Measurements from ENCODE around the gene ADIPOQ.

ADIPOQ gene

DNA sequence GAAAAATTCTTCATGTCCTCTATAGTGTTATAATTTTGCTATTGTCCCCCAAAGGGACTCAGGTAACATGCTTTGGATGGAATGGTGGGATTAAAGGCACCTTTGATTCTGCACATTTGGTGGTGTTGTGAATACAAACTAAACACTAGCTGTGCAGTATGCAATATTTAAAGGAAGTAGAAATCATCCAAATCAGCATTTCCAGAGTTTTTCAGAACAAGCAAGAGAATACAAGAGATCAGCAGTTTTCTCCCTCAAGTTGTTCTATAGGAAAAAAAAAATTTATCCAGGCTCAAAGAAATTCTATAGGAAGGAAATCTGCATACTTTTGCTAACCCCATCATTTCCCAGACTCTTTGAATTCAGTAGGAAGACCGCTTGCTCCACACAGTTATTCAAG, 10.2 kb upstream of the ADIPOQ start:
- no peak overlapping the region for H3K4me3 ChIP-seq (ENCODE audit: low read depth, low read length)
- TF ChIP-seq, protein P1, sequence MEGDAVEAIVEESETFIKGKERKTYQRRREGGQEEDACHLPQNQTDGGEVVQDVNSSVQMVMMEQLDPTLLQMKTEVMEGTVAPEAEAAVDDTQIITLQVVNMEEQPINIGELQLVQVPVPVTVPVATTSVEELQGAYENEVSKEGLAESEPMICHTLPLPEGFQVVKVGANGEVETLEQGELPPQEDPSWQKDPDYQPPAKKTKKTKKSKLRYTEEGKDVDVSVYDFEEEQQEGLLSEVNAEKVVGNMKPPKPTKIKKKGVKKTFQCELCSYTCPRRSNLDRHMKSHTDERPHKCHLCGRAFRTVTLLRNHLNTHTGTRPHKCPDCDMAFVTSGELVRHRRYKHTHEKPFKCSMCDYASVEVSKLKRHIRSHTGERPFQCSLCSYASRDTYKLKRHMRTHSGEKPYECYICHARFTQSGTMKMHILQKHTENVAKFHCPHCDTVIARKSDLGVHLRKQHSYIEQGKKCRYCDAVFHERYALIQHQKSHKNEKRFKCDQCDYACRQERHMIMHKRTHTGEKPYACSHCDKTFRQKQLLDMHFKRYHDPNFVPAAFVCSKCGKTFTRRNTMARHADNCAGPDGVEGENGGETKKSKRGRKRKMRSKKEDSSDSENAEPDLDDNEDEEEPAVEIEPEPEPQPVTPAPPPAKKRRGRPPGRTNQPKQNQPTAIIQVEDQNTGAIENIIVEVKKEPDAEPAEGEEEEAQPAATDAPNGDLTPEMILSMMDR (IDR thresholded peaks at IDR 0.05) = no peak
- no peaks in the 10 kb centered on the region for H3K27me3 ChIP-seq (ENCODE audit: control insufficient read depth, insufficient read depth, low read length)
- no peaks in the 10 kb centered on the region for H3K79me2 ChIP-seq
- H3K4me1 ChIP-seq = no peaks in the 10 kb centered on the region
- H3K36me3 ChIP-seq (ENCODE audit: control insufficient read depth, insufficient read depth, low read length) = no peaks in the 10 kb centered on the region
- H3K9ac ChIP-seq = no peak overlapping the region
- no peak overlapping the region for H3K4me2 ChIP-seq (ENCODE audit: low read length)
- no peak overlapping the region for H2AFZ ChIP-seq
- H3K9me3 ChIP-seq (ENCODE audit: control insufficient read depth, low read length) = no peaks in the 10 kb centered on the region
- no peak overlapping the region for H3K27ac ChIP-seq

DNA sequence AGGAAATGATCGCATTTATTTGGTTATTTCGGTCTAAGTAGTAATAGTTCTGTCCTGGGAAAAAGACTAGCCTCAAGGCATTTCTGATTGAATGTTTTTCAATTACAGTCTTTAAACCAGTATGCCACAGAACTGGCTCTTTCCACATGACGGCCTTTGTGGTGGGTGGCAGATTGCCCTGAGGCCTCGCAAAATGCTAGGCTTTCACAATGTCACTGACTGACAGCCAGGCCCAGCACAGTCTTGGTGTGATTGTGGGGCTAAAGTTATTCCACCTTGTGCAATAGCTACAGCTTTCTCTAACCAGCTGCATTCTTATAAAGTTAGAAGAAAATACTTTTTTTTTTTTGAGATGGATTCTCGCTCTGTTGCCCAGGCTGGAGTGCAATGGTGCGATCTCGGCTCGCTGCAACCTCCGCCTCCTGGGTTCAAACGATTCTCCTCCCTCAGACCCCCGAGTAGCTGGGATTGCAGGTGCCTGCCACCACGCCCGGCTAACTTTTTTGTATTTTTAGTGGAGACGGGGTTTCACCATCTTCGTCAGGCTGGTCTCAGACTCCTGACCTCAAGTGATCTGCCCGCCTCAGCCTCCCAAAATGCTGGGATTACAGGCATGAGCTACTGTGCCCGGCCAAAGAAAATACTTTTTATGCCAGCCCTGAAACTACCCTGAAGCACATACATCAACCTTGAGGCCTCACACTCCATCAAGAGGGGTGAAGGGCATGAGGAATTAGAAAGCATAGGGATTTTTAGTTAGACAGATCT, 2.5 kb upstream of the ADIPOQ start:
- Histone ChIP-seq H3K4me3 (ENCODE audit: low read depth, low read length) (no peak overlapping the region), H3K27ac (no peak overlapping the region), H3K79me2 (no peaks in the 10 kb centered on the region)

DNA sequence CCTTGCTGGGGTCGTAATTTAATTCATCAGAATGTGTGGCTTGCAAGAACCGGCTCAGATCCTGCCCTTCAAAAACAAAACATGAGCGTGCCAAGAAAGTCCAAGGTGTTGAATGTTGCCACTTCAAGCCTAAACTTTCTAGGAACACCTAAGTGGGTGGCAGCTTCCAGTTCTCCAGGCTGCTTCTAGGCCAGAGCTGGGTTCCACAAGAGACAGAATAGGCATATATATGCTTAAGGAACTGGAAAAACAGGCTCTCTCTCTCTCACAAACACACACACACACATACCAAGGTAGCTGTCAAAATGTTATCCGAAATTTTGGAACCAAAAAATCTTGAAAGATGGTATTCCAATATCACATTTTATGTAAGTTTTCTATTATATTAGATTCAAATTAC, 890 bp upstream of the ADIPOQ start:
- Histone ChIP-seq H3K4me3 (ENCODE audit: low read depth, low read length) (no peak overlapping the region), H3K9me3 (ENCODE audit: control insufficient read depth, low read length) (no peaks in the 10 kb centered on the region), H3K36me3 (ENCODE audit: control insufficient read depth, insufficient read depth, low read length) (no peaks in the 10 kb centered on the region), H3K27me3 (ENCODE audit: control insufficient read depth, insufficient read depth, low read length) (no peaks in the 10 kb centered on the region), H3K79me2 (no peaks in the 10 kb centered on the region), H2AFZ (no peak overlapping the region), H3K4me2 (ENCODE audit: low read length) (no peak overlapping the region), H3K27ac (no peak overlapping the region), H3K4me1 (no peaks in the 10 kb centered on the region), H3K9ac (no peak overlapping the region)
- TF ChIP-seq, protein P1 (IDR thresholded peaks at IDR 0.05) = no peak

More for the DNA sequence above, 2.5 kb upstream of the ADIPOQ start:
- Histone ChIP-seq H3K4me2 (ENCODE audit: low read length) (no peak overlapping the region), H3K9me3 (ENCODE audit: control insufficient read depth, low read length) (no peaks in the 10 kb centered on the region), H3K4me1 (no peaks in the 10 kb centered on the region), H2AFZ (no peak overlapping the region), H3K36me3 (ENCODE audit: control insufficient read depth, insufficient read depth, low read length) (no peaks in the 10 kb centered on the region), H3K9ac (no peak overlapping the region), H3K27me3 (ENCODE audit: control insufficient read depth, insufficient read depth, low read length) (no peaks in the 10 kb centered on the region)
- TF ChIP-seq, protein P1 (IDR thresholded peaks at IDR 0.05) = no peak

DNA sequence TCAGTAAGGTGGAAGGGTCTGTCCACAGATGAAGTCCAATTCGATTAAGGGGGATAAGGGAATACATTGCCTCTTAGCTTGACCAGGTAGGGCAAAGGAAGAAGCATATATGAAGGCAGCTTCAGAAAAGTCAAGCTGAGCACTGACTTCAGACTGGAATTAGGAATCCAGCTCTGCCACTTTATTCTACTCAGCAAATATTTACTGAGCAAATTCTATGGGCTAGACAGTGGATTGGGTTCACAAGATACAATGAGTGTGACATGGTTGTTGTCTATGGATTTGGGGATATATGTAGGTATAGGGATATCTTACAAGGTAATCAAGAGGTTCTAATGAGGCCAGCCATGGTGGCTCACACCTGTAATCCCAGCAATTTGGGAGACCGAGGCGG, 526 bp downstream of the ADIPOQ start:
- TF ChIP-seq, protein P1 (IDR thresholded peaks at IDR 0.05) = no peak
- Histone ChIP-seq H3K27ac (no peak overlapping the region), H3K4me2 (ENCODE audit: low read length) (no peak overlapping the region), H3K4me1 (no peaks in the 10 kb centered on the region), H3K36me3 (ENCODE audit: control insufficient read depth, insufficient read depth, low read length) (no peaks in the 10 kb centered on the region), H3K79me2 (no peaks in the 10 kb centered on the region), H3K9me3 (ENCODE audit: control insufficient read depth, low read length) (no peaks in the 10 kb centered on the region), H2AFZ (no peak overlapping the region), H3K9ac (no peak overlapping the region), H3K27me3 (ENCODE audit: control insufficient read depth, insufficient read depth, low read length) (no peaks in the 10 kb centered on the region), H3K4me3 (ENCODE audit: low read depth, low read length) (no peak overlapping the region)

DNA sequence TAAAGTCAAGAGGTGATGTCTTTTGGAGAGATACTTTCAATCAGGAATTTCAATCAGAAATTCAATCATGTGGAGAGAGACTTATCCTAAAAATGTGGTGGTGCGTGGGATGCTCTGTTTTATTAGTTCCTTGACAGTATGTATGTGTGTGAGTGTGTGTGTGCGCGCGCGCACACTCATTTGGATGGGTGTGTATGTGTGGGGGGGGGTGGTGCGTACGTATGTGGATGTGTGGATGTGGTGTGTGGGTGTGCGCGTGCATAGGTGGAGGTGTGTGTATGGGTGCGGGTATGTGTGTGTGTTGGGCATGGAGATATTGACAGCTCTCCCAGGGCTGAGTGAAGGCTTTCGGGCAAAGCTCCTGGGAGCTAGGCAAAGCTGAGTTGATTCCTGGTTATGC, 2.4 kb downstream of the ADIPOQ start:
- Histone ChIP-seq H3K4me3 (ENCODE audit: low read depth, low read length) (no peak overlapping the region), H3K27me3 (ENCODE audit: control insufficient read depth, insufficient read depth, low read length) (no peaks in the 10 kb centered on the region), H3K9ac (no peak overlapping the region), H3K4me2 (ENCODE audit: low read length) (no peak overlapping the region), H2AFZ (no peak overlapping the region), H3K36me3 (ENCODE audit: control insufficient read depth, insufficient read depth, low read length) (no peaks in the 10 kb centered on the region), H3K4me1 (no peaks in the 10 kb centered on the region), H3K27ac (no peak overlapping the region), H3K9me3 (ENCODE audit: control insufficient read depth, low read length) (no peaks in the 10 kb centered on the region), H3K79me2 (no peaks in the 10 kb centered on the region)
- TF ChIP-seq, protein P1 (IDR thresholded peaks at IDR 0.05) = no peak
